NCI-H2171 (cell line): ENCODE results near the gene STX7.
"Not testable (repeated sequence)": the region's sequence is repeated elsewhere in the genome, so short reads cannot be mapped to it uniquely, and the experiment has no call there.

Source experiments
- DNase-seq: peaks from one replicate; lab custom pipeline; 2025; lab: John Stamatoyannopoulos, UW

Gene STX7

GRCh38 chr6:132512638-132513632, at the start of gene STX7:
Gene STX7, minus strand, starts transcription at chr6:132513116. Its CDS starts 9,586 bp downstream, at chr6:132503530.
- peak; percentile 86 for DNase-seq

GRCh38 chr6:132560087-132560486, 47.2 kb upstream of the STX7 start:
- not testable (repeated sequence) for DNase-seq

GRCh38 chr6:132552372-132552771, 39.5 kb upstream of the STX7 start, which contains the start of gene TAAR8:
Gene TAAR8, plus strand, starts transcription at chr6:132552672. Its CDS starts 21 bp downstream, at chr6:132552693.
- DNase-seq: no peak

- no peak for DNase-seq
These were observed 38.3 kb upstream of the STX7 start for GRCh38 chr6:132551214-132551613.

GRCh38 chr6:132548746-132549463, 36.0 kb upstream of the STX7 start:
- no peak for DNase-seq

- no peak for DNase-seq
These were observed 31.9 kb upstream of the STX7 start for GRCh38 chr6:132544826-132545225.

- no peak for DNase-seq
These were observed 25.1 kb upstream of the STX7 start, which contains the start of gene TAAR9 for GRCh38 chr6:132537977-132538376. Gene TAAR9, plus strand, starts transcription at chr6:132538277. Its CDS starts 13 bp downstream, at chr6:132538290.

GRCh38 chr6:132537145-132537544, 24.2 kb upstream of the STX7 start:
- no peak for DNase-seq

GRCh38 chr6:132534546-132534945, 21.6 kb upstream of the STX7 start:
- not testable (repeated sequence) for DNase-seq

- DNase-seq: peak; percentile 47
These were observed 17.5 kb upstream of the STX7 start for GRCh38 chr6:132530293-132530974.

- no peak for DNase-seq
These were observed 14.9 kb upstream of the STX7 start for GRCh38 chr6:132527791-132528190.

GRCh38 chr6:132526461-132526860, 13.5 kb upstream of the STX7 start:
- no peak for DNase-seq

- no peak for DNase-seq
These were observed 12.9 kb upstream of the STX7 start for GRCh38 chr6:132525866-132526265.

GRCh38 chr6:132524646-132525045, 11.7 kb upstream of the STX7 start:
- DNase-seq: no peak

- DNase-seq: no peak
These were observed 8.0 kb upstream of the STX7 start for GRCh38 chr6:132520953-132521352.

- DNase-seq: no peak
These were observed 2.5 kb upstream of the STX7 start for GRCh38 chr6:132515386-132515785.

GRCh38 chr6:132513831-132514545, 1.1 kb upstream of the STX7 start:
- DNase-seq: no peak

- DNase-seq: no peak
These were observed 626 bp downstream of the STX7 start for GRCh38 chr6:132512342-132512637.

GRCh38 chr6:132511831-132512220, 1.1 kb downstream of the STX7 start:
- DNase-seq: no peak

GRCh38 chr6:132511210-132511830, 1.6 kb downstream of the STX7 start:
- no peak for DNase-seq
